NOMO-1 (cell line): ENCODE data around the gene SIAH3.

Source experiments
- DNase-seq, 2 experiments: peaks; one replicate each; lab custom pipeline; 2025; ENCODE audit not compliant: unreplicated experiment in 2 of 2; lab: John Stamatoyannopoulos, UW

The SIAH3 gene

DNA sequence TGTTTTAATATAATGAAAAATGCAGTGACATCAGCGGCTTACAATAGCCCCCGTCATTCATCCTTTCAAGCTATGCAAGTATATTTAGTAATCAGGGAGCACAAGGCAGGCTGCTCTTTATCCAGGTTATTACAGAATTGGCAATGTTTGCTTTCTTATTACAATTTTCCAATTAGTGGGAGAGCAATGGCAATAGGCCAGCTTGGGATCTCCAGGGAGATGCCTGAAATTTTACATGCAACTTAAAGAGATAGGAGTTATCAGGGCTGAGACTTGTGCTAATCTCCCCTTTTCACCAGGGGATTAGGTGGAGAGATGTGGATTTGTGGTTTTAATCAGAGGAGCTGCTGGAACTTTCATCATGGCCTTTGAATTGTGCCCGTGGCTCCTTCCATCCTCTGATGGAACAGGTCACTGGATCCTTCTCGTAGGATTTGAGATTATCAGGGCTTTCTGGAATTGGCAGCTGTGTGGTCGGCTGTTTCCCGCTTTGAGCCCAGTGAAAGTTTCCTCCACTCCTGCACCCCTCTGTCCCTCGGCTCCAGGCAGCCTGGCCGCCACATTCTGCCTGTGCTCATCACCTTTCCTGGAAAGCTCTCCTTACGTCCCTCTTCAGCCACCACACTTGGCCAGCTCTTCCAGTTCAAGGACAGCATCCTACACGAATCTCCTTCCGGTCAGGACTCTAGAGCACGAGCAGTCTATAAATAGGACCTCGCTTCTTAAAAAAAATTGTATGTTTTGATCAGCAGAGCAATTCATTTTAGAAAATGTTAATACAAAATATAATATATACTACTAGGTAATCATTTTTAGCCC, 102.4 kb downstream of the SIAH3 start:
- no peak for DNase-seq

- DNase-seq: peak; percentile 32 to 69
Observed at GRCh38 chr13:45747071-45747470, 104.5 kb downstream of the SIAH3 start.

DNA sequence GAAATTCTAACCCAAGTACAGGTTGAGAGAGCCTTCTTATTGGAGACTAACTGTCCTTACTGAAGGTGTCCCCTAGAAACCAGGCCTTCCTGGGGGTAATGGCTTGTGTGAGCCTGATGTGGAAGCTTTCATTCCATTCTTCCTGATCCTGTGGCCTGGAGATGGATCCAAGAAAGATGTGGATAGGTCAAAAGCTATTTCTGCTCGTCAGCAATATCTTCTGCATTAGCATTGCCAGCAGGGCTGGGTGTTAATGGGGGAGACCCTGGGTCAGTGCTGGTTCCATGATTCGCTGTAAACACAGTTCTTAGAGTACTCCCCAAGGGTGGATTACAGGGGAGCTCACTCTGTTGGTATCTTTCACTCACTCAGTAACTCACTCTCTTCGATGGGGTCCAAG, 106.6 kb downstream of the SIAH3 start:
- no peak for DNase-seq

DNA sequence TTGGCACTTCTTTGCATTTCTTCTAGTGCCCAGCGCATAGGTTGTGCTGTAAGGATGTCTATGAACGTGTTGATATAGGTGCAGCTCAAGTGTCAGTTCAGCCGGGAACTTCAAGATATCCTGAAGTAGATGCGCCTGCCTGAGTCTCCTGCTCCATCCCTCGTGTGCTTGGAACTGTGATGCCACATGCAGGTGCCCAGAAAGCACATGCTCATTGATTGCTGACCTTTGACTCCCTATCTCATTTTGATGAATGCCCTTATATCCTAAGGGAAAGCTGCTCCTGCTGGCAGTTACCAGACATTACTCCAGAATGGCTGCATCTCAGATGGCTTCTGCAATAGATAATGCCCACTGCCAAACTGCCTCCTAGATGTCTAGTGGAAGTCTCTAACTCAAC, 108.6 kb downstream of the SIAH3 start:
- no peak for DNase-seq

DNA sequence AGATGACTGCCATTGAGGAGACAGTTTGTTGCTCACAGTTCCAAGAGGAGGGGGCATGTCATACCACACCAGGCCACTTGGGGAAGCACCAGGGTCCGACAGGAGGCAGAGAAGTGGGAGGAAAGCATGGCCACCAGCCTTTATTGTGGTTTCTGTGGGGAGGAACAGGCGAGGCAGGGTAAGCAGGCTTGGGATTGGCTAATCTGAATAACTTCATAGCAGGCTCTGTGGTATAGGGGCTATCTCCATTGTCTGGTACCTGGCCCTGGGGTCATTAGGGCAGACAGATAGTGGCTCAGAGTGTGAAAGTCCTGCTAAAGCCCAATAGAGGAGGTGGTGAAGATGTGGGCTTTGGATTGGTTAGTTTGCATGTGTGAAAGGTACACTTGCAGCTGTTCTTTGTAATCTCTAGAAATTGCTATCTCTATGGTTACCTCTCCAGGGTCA, 114.0 kb downstream of the SIAH3 start:
- no peak for DNase-seq

GRCh38 chr13:45733361-45733760, 118.2 kb downstream of the SIAH3 start:
- DNase-seq: no peak

DNA sequence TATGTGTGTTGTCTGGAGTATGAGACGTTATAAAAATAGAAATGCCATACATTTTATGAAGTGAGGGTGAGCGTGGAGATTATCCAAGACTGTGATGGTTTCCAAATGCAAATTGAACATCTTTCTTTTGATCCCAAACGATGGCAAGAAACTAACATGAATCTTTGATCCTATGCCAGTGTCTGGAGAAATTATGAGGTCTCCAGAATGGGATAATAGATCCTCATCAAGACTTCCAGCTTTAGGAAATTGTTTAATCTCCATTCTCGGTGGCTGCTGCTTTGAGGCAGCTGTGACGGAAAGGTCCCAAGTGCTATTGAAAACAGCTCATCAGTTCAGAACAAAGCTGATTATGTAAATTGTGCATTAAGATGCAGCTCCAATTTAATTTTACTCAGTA, 118.6 kb downstream of the SIAH3 start:
- DNase-seq: no peak

GRCh38 chr13:45731455-45731854, 120.1 kb downstream of the SIAH3 start:
- DNase-seq: no peak

GRCh38 chr13:45728759-45729158, 122.8 kb downstream of the SIAH3 start:
- peak in 1 of 2 experiments; percentile 22 for DNase-seq
